ENCODE results near the gene PDYN.
"Not testable (repeated sequence)": the region's sequence is repeated elsewhere in the genome, so short reads cannot be mapped to it uniquely, and the experiment has no call there.

Gene PDYN

GRCh38 chr20:1993986-1994385 lies at the start of gene PDYN:
Gene PDYN (minus strand): TSS chr20:1994058. CDS start chr20:1983084, 10,974 bp downstream.
- no peak for DNase-seq

DNA sequence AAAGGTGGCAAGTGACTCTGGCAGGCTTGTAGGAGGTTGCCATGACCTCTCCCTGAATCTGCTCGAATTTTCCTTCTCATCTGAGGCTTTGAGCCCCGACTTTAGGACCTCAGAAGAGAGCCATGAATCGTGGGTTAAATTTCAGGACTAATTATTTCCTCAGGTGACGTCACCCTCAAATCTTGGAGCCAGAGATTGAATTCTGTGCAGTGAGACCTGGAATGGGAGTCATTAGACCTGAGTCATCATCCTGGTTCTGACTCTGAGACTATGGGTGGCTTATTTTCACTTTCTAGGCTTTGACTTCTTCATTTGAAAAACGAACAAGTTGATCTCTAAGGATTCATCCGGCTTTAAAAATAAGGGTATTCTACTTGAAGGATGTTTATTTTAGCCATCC lies 48.5 kb upstream of the PDYN start:
- DNase-seq = peak in 1 of 2 donors; percentile 6

GRCh38 chr20:2038161-2038560 lies 44.3 kb upstream of the PDYN start:
- no peak for DNase-seq

DNA sequence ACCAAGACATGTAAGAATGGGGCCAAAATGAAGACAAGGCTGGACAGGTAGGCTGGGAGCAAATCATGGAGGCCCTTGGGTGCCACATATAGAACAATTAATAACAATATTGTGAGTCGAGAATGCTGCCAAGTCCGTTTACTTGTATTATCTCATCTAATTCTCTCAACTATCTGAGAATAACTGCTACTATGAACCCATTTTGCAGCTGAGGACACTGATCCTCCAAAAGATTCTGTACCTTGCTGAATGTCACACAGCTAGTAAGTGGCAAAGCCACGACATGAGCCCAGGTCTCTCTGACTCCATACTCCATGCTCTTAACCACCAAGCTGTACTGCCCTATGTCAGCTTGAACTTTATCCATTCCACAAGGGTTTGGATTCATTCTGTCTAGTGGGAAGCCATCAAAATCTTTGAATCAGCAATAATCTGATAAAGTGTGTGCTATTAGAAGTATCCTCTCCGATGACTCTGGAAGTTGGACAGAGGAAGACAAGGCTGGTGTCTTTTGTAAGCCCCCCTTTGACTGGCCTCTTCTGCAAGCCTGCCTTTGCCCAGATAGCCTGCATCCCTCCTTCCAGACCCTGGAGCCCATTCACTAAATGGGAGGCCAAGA lies 43.5 kb upstream of the PDYN start:
- no peak for DNase-seq

DNA sequence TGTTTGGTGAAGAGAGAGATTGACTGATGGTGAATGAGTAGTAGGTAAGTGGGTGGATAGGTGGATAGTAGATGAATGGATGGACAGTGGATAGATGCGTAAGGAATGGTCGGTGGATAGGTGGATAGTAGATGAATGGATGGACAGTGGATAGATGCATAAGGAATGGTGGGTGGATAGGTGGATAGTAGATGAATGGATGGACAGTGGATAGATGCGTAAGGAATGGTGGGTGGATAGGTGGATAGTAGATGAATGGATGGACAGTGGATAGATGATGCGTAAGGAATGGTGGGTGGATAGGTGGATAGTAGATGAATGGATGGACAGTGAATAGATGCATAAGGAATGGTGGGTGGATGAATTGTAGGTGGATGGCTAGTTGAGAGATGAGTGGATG lies 42.5 kb upstream of the PDYN start:
- not testable (repeated sequence) for DNase-seq

- DNase-seq = no peak
Observed at GRCh38 chr20:2032168-2032567, 38.3 kb upstream of the PDYN start.

DNA sequence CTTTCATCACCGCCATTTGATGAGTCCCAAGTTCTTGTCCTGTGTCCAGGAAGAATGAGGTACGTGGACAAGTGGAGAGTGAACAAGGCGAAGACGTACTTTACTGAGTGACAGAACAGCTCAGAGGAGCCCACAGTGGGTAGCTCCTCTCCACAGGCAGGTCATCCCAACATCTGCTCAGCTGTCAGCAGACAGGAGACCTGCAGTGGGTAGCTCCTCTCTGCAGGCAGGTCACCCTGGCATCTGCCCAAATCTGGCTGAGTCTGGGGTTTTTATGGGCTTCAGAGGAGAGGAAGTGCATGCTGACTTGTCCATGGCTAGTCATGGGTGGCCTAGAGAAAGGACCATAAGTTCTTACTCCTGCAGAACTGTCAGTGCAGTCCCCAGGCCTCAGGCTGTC lies 32.7 kb upstream of the PDYN start:
- DNase-seq = no peak

GRCh38 chr20:2026004-2026403 lies 32.1 kb upstream of the PDYN start:
- no peak for DNase-seq

DNA sequence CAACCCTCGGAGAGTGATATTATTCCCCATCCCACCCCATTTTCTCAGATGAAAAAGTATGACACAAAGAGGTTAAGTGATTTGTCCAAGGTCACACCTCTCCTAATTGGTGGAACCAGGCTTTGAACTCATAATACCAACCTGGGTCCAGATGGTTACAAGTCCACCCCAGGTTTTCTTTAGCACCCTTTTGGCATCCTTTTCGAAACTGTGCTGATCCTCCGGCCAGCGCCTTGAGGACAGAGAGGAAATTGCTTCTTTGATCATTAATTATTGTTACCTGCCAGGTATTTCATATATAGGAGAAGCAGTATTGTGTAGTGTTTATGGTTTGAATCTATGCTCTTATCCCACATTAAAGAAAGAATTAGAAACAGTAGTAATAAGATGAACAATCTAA lies 29.3 kb upstream of the PDYN start:
- no peak for DNase-seq

DNA sequence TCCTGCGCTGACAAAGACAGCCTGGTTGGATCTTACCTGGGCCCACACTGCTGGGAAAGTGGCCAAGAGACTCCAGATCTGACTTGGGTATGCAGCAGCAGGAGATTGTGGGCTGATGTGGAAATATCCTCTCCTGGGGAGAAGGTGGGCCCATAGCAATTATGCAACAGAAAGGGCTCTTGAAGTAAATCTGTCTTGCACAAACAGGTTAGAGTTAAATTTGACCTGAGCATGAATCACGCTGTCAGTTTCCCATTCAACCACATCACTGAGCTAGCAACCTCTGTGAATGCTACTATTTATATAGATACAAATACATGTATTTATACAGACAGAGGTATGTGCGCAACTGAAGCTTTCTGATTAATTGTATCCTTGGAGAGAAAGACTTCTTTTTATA lies 28.3 kb upstream of the PDYN start:
- DNase-seq = no peak

- no peak for DNase-seq
Observed at GRCh38 chr20:2010533-2010932, 16.7 kb upstream of the PDYN start.

- peak; percentile 12 to 67 for DNase-seq
Observed at GRCh38 chr20:2006452-2007361, 12.8 kb upstream of the PDYN start.

GRCh38 chr20:2005831-2006426 lies 12.1 kb upstream of the PDYN start:
- peak; percentile 24 to 75 for DNase-seq

- no peak for DNase-seq
Observed at GRCh38 chr20:2005359-2005758, 11.5 kb upstream of the PDYN start.

DNA sequence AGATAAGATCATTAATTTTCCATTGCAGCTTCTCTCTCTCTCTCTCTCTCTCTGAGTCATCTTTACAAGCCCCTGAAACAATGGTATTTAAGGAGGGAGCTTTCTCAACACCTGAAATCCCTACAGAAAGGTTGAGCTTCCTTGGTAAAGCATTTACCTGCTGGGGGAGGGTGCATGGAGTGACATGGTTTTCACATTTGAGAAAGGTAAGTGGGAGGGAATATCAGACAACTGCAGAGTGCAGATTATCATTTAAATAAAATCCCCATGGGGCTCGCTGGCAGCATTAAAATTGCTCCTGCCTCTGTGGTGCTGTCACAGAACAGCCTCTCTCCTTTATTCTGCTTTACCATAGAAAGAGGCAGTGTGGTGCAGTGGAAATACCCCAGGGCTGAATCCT lies 10.3 kb upstream of the PDYN start:
- DNase-seq = no peak

- DNase-seq = no peak
Observed at GRCh38 chr20:2002365-2002764, 8.5 kb upstream of the PDYN start.

GRCh38 chr20:2001119-2001518 lies 7.3 kb upstream of the PDYN start:
- DNase-seq = no peak

DNA sequence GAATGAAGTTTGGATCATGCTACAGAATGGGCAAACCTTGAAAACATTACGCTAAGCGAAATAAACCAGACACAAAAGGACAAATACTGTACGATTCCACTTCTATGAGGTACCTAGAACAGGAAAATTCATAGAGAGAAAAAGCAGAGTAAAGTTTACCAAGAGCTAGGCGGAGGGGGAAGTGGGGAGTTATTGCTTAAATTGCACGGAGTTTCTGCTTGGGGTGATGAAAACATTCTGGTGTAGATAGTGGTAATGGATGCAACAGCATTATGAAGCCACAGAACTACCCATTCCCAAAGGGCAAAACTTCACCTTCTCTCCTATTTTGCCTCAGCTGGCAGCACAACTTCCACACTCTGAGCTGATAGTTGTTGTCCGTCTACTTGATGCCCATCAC lies 6.4 kb upstream of the PDYN start:
- DNase-seq = peak; percentile 35 to 57

GRCh38 chr20:1998715-1999114 lies 4.9 kb upstream of the PDYN start:
- DNase-seq = no peak

DNA sequence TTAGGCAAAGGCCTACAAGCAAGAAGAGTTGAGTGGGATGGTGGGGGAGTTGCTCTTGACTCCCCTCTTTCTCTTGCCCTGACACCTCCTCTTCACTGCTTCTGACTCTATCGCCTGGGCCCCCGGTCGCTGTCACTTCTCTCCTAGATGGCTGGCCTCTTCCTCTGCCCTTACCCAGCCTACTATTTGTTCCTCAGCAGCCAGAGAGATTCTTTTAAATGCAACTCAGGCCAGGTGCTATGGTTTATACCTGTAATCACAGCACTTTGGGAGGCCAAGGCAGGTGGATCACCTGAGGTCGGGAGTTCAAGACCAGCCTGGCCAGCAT lies 4.3 kb upstream of the PDYN start:
- DNase-seq = no peak

DNA sequence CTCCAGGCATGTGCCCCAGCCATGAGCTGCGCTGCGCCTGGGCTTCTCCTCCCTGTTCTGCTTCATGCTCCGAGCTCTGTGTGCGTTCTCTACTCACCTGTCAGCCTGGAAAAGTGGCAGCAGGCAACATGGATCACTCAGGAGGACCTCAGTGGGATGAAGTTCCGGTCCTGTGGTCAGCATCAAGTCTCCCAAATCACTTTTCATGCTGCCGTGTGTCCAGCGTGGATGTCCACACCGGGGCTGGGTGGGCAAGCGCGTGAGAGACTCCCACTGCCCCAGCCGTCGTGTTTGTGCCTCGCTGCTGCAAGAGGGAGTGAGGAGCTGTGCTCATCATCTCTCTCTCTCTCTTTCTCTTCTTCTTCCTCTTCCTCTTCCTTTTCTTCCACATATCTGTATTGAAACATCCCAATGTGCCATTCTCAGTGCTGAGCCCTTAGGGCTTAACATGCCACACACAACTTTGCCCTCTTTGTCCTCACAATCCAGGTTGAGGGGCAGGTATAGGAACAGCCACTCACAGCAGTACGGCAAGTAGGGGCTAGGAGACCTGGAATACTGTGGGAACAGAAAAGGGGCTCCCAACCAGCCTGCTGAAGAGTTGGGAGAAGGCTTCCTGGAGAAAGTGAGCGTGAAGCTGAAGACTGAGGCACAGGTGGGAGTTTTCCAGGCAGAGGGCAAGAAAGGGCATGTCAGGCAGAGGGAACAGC lies 3.8 kb upstream of the PDYN start:
- no peak for DNase-seq

GRCh38 chr20:1995531-1996310 lies 1.9 kb upstream of the PDYN start:
- DNase-seq = no peak

DNA sequence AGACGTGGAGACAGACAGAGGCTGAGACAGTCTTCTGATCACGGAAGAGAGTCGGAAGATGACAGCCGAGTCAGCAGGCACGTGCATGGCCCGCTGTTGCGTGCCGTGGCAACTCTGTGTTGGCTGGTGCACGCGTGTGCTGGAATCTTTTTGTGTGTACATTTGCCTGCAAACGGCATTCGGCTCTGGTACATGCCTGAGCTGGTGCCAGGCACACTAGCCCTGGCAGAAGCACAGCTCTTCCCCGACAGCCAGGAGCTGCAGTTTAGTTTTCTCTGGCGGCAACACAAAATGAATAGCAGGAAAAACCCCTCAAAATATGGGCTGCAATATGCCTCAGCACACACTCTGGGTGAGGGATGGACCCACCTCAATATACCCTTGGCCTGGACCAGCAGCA lies 769 bp upstream of the PDYN start:
- no peak for DNase-seq

Data from inflammatory macrophage treated with lipopolysaccharide for 1 hour (primary cell).